HG03521 (cell line): ENCODE results near the gene NGLY1.
A peak's percentile ranks its signal among the peaks of the same experiment; 100 is the strongest.

Experiments used
- ATAC-seq: cut with Tn5 transposase; IDR thresholded peaks from one replicate; pipeline ENCODE4 v1.9.1; 2021; ENCODE audit warnings: mild to moderate bottlenecking, moderate library complexity; ENCODE audit not compliant: unreplicated experiment

The NGLY1 gene, protein sequence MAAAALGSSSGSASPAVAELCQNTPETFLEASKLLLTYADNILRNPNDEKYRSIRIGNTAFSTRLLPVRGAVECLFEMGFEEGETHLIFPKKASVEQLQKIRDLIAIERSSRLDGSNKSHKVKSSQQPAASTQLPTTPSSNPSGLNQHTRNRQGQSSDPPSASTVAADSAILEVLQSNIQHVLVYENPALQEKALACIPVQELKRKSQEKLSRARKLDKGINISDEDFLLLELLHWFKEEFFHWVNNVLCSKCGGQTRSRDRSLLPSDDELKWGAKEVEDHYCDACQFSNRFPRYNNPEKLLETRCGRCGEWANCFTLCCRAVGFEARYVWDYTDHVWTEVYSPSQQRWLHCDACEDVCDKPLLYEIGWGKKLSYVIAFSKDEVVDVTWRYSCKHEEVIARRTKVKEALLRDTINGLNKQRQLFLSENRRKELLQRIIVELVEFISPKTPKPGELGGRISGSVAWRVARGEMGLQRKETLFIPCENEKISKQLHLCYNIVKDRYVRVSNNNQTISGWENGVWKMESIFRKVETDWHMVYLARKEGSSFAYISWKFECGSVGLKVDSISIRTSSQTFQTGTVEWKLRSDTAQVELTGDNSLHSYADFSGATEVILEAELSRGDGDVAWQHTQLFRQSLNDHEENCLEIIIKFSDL

GRCh38 chr3:25782938-25783660, at the start of gene NGLY1:
NGLY1 (minus strand) TSS chr3:25783443; CDS start chr3:25783390, 53 bp downstream.
- peak; percentile 76 for ATAC-seq

GRCh38 chr3:25831578-25831977, 48.3 kb upstream of the NGLY1 start:
- ATAC-seq, result no peak

DNA sequence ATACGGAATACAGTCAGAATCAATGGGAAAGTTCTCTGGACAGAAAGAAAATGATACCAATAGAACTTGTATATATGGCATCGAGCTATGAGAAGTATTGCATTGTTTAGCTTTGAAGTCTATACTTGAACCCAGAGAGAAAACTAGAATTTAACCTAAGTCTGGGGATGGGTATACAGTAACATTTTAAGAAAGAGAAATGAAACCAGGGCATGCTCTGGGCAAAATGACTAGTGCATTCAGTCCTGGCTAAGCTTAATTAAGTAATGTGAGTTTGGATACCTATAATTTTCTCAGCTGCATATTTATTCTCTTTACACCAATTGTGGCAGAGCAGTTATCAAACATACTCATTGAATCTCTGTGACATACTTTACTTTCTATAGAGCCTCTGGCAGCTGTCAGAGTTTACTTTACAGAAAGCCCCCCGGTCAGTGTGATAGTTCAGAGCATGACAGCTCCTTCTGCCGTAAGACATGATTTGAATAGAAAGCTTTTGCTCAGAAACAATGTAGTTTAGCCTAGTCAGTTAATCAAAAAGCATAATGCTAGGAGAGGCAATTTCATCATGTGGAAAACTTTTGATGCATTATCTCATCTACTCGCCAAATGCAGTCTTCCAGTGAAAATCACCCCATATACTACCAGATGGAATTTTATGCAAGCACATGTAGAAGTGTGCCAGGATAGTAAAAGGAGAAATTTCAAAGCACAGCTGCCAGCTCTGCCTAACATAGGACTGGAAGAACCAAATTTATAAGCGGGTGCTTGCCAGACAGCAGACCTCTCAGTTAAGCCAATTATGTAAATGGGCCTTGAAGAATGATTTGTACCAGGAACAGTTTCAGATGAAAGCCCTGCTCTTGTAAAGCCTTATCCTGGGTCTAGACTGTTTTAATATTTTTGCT, 47.4 kb upstream of the NGLY1 start:
- ATAC-seq, result no peak

GRCh38 chr3:25826510-25826909, 43.3 kb upstream of the NGLY1 start:
- ATAC-seq, result no peak

DNA sequence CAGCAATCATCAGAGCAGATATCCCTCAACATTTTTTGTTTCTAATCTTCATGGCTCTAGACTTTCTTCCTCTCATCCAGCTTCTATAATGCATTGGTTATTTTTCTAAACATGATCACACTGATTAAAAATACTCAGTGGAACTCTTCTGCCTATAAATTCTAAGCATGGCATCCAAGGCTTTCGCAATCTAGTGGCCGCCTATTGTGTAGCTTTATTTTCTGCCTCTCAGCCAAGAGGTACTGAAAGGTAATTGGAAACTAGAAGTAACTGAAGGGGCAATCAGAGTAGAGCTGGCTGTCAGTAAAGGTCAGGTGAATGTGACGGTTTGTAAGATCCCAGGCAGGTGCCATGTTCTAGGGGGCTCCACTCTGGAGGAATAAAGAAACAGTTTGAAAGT, 40.1 kb upstream of the NGLY1 start:
- no peak for ATAC-seq

DNA sequence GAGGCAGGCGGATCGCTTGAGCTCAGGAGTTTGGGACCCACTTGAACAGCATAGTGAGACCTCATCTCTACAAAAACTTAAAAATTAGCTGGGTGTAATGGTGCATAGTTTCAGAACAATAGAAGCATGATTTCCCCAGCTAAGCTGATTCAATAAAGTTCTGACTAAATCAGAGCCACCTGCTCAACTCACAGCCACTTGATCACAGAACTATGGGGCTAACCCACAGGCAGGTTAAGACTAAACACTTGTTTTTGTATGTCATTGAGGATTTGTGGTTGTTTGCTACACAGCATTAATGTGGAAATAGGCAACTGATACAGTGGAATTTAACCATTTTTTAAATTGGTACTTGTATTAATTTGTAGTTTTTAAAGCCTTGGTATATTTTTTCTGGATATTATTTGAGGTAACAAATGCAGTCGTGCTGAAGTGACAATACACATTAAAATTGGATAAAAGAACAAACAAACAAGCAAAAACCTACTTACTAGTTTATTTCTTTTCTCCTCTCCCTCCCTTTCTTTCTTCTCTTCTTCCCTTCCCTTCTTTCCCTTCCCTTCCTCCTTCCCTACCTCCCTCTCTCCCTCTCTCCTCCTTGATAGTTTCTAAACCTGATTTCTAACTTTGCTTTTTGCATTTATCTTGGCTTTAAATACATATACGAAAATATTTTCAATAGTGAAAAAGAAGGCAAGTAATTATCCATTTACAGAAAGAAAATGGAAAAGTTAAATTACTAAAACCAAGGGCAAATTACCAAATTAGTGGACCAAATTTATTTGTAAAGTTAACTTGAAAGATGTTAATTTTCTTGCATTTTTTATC, 38.7 kb upstream of the NGLY1 start:
- ATAC-seq, result no peak

DNA sequence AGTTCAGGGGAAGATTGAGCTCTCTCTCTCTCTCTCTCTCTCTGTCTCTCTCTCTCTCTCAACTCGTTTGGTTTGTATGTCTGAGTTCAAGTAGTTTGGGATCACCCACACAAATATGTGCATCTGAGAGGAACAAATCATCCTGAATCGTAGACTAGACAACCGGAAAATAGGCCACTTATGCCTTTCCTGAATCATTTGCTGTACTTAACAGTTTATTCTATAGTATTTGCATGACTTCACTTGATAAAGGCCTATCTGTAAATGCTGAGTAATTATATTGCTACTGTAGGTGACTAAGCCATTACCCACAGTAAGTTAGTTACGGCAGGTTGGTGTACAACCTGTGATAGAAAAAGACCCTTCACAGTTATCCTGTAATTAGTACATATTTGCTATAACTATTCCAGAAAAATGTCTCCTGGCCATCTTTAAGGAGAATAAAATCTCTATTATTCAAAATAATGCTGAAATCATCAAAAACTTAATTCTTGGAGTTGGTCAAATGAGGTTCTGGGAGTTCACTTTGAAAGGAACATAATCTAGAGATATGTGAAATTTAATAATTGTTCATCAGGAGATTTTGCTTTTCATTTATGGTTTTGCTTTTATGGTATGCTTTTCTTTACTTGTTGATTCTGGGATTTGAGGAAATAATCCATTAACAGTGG, 37.7 kb upstream of the NGLY1 start:
- no peak for ATAC-seq

- no peak for ATAC-seq
Measured at GRCh38 chr3:25820366-25820765, 37.1 kb upstream of the NGLY1 start.

- ATAC-seq, result no peak
Measured at GRCh38 chr3:25818335-25818734, 35.1 kb upstream of the NGLY1 start.

DNA sequence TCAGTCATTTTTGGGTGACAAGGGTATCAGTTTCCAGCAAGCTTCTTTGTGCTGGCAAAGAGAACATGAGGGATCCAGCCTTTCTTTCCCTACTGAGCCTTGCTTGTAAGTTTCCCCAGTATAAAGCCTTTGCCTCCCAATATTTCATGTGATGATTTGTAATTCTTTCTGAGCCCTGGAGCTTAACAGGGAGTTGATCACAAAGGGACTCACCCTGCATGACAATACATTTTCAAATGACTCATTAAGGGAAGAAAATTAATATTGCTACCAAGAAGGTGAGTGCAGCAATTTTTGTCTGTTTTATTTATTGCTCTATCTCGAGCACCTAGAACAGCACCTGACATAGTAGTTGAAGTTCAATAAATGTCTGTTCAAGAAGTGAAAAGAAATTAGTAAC, 34.4 kb upstream of the NGLY1 start:
- no peak for ATAC-seq

DNA sequence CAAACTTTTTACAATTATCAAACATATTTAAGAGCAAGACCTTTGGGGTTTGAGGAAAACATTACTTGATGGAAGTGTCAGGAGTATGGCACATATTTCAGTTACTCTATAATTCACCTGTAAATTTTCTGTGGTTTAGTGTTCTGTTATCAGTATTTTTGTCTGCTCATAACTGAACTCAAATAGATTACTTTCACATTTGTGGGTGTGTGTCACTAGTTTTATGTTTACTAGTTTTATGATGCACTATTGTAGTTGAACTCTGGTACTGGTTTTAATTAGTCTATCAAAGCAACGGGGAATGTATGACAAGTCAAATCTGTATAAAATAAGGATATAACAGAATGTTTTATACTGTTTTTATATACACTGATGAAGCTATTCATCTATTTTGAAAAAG, 33.9 kb upstream of the NGLY1 start:
- no peak for ATAC-seq

DNA sequence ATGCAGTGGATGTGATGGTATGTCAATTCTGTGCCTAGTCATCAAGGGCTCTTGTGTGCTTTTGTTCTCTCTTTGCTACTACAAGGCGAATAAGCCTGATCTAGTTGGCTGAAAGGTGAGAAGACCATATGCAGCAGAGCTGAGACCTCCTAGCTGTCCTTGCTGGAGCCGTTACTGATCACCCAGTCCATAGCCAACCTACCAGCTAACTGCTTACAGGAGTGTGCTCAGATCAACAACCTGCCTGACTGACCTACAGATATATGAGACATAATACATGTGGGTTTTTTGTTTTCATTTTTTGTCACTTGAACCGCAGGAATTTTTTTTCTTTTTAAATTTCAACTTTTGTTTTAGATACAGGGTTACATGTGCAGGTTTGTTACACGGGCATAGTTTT, 29.4 kb upstream of the NGLY1 start:
- ATAC-seq, result no peak

- no peak for ATAC-seq
Measured at GRCh38 chr3:25804676-25805075, 21.4 kb upstream of the NGLY1 start.

DNA sequence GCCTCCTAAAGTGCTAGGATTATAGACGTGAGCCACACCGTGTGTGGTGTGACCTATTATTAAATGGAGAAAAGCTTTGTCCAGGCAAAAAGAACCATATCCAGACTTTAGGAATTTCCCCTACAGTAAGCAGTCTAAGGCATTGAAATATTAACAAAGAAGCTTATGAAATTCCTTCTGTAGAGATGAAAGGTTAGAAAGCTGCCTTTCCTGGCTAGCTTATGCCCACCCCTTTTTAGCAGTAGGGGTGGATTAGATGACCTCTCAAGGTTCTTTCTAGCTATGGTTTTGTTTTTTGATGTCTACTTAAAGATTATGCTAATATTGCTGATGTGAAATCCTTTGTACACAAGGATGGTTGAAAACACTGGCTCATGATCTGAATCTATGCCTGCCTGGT, 20.6 kb upstream of the NGLY1 start:
- no peak for ATAC-seq

- ATAC-seq, result no peak
Measured at GRCh38 chr3:25801786-25802185, 18.5 kb upstream of the NGLY1 start.

GRCh38 chr3:25789596-25790556, 6.6 kb upstream of the NGLY1 start, which contains the start of gene OXSM:
OXSM (plus strand) TSS chr3:25790090; CDS start chr3:25791021, 931 bp downstream.
- peak; percentile 95 for ATAC-seq

- no peak for ATAC-seq
Measured at GRCh38 chr3:25789209-25789595, 6.0 kb upstream of the NGLY1 start.

- no peak for ATAC-seq
Measured at GRCh38 chr3:25787689-25788088, 4.4 kb upstream of the NGLY1 start.
